GM12878 (cell line): ENCODE data around the gene GNAI2. TPM values are rescaled to one million over a fixed set of nuclear protein-coding genes. Genes with fewer than 3 reads are reported as not detected.

ENCODE experiments used
- BCL11A ChIP-seq: IDR thresholded peaks from 2 replicates; pipeline ENCODE4 v1.6.1; 2011; ENCODE audit warnings: low read depth, low read length
- CREM ChIP-seq: IDR thresholded peaks from 2 replicates; pipeline ENCODE4 v1.6.1; 2014; ENCODE audit warnings: antibody characterized with exemption, low read depth
- E4F1 ChIP-seq: fragments of 450-650 bp; IDR thresholded peaks from 2 replicates; pipeline ENCODE4 v1.6.1; 2018; ENCODE audit warnings: borderline replicate concordance, mild to moderate bottlenecking; ENCODE audit not compliant: partially characterized antibody
- FOXK2 ChIP-seq: fragments of 450-650 bp; IDR thresholded peaks from 2 replicates; pipeline ENCODE4 v1.6.1; 2017; ENCODE audit warnings: mild to moderate bottlenecking, moderate library complexity
- HDAC2 ChIP-seq: fragments of 200-600 bp; sonication (generic); IDR thresholded peaks from 2 replicates; pipeline ENCODE4 v1.6.1; 2017
- HDAC6 ChIP-seq: fragments of 200-600 bp; sonication (generic); IDR thresholded peaks from one replicate; pipeline ENCODE4 v1.8.0; 2017; ENCODE audit warnings: antibody characterized with exemption; ENCODE audit not compliant: unreplicated experiment
- JUNB ChIP-seq: IDR thresholded peaks from 2 replicates; pipeline ENCODE4 v1.6.1; 2016; ENCODE audit warnings: antibody characterized with exemption, mild to moderate bottlenecking
- MAX ChIP-seq: IDR thresholded peaks from 2 replicates; pipeline ENCODE4 v1.6.1; 2012; ENCODE audit warnings: low read depth, low read length, improper control_type of control experiment
- NR2C1 ChIP-seq: fragments of 450-650 bp; IDR thresholded peaks from 2 replicates; pipeline ENCODE4 v1.6.1; 2017; ENCODE audit warnings: antibody characterized with exemption, mild to moderate bottlenecking, moderate library complexity
- PAX5 ChIP-seq: IDR thresholded peaks from 2 replicates; pipeline ENCODE4 v1.6.1; 2011; ENCODE audit warnings: low read depth, low read length, borderline replicate concordance
- POLR2A ChIP-seq: IDR thresholded peaks from 2 replicates; pipeline ENCODE4 v1.6.1; 2011; ENCODE audit warnings: low read depth, mild to moderate bottlenecking, low read length
- RBBP5 ChIP-seq: fragments of 200-600 bp; sonication (generic); conservative IDR thresholded peaks from 2 replicates; pipeline ENCODE4 v1.6.1; 2016
- SIX5 ChIP-seq: IDR thresholded peaks from 2 replicates; pipeline ENCODE4 v1.6.1; 2011; ENCODE audit warnings: mild to moderate bottlenecking, low read depth, low read length, moderate library complexity; ENCODE audit not compliant: severe bottlenecking
- SREBF1 ChIP-seq: IDR thresholded peaks from 2 replicates; pipeline ENCODE4 v1.6.1; 2012; ENCODE audit warnings: mild to moderate bottlenecking, low read length
- SREBF2 ChIP-seq: IDR thresholded peaks from 2 replicates; pipeline ENCODE4 v1.6.1; 2012; ENCODE audit warnings: mild to moderate bottlenecking, low read length
- SUPT20H ChIP-seq: IDR thresholded peaks from 2 replicates; pipeline ENCODE4 v1.6.1; 2011; ENCODE audit warnings: low read depth, mild to moderate bottlenecking, low read length, moderate library complexity, borderline replicate concordance; ENCODE audit not compliant: control insufficient read depth
- TARDBP ChIP-seq: IDR thresholded peaks from 2 replicates; pipeline ENCODE4 v1.6.1; 2016; ENCODE audit warnings: borderline replicate concordance
- TCF3 ChIP-seq: IDR thresholded peaks from 2 replicates; pipeline ENCODE4 v1.6.1; 2012; ENCODE audit warnings: low read depth, mild to moderate bottlenecking, low read length, borderline replicate concordance; ENCODE audit not compliant: insufficient read depth
- ZNF217 ChIP-seq: fragments of 450-650 bp; IDR thresholded peaks from 2 replicates; pipeline ENCODE4 v1.6.1; 2017; ENCODE audit warnings: antibody characterized with exemption, mild to moderate bottlenecking
- ZNF274 ChIP-seq: IDR thresholded peaks from one replicate; pipeline ENCODE4 v1.8.0; 2011; ENCODE audit not compliant: insufficient read length, insufficient read depth
- ZZZ3 ChIP-seq: IDR thresholded peaks from 2 replicates; pipeline ENCODE4 v1.6.1; 2011; ENCODE audit warnings: low read depth; ENCODE audit not compliant: control insufficient read depth, insufficient read length
- polyA plus RNA-seq, 11 experiments: library from polyadenylated mRNA; depleted of rRNA in 4 of 11; unstranded in 6 of 11; stranded (reverse) in 5 of 11; fragments of >200 nt; fragmentation: Nextera tagmentation in 4 of 11; fragmentation: Illumina TruSeq in 1 of 11; extraction: Ambion mirVana in 4 of 11; extraction: Trizol in 1 of 11; gene quantifications; 1 replicate in 1 of 11; 2 replicates in 10 of 11; pipeline versions ENCODE4 v1.2.1 to v1.2.3, GENCODE V29; 2011 to 2016; ENCODE audit warnings: inconsistent platforms in 2 of 11, missing spikeins in 2 of 11, low read depth in 1 of 11
- total RNA-seq, 4 experiments: library from RNA; depleted of rRNA in 3 of 4; stranded (reverse); fragments of >200 nt in 3 of 4; fragmentation: Illumina TruSeq in 1 of 4; extraction: Trizol in 1 of 4; gene quantifications; 2 replicates each; pipeline versions ENCODE4 v1.2.1 to v1.2.3, GENCODE V29; 2013 to 2021
- TF ChIP-seq, protein P1 (sequence below): IDR thresholded peaks from 2 replicates; pipeline ENCODE4 v1.6.1; 2012; ENCODE audit warnings: improper control_type of control experiment, low read depth, low read length; ENCODE audit not compliant: insufficient replicate concordance
- TF ChIP-seq, protein P2 (sequence below): fragments of 450-650 bp; IDR thresholded peaks from 2 replicates; pipeline ENCODE4 v1.6.1; 2016; ENCODE audit warnings: mild to moderate bottlenecking
- TF ChIP-seq, protein P3 (sequence below): fragments of 450-650 bp; IDR thresholded peaks from 2 replicates; pipeline ENCODE4 v1.6.1; 2014; ENCODE audit warnings: mild to moderate bottlenecking

The GNAI2 gene
- total and polyA plus RNA-seq, 10 of the 15 experiments (the other 5 are each of a cell fraction or from before 2014, with no cell fraction given), result 5.0 to 346 (median 237) TPM

DNA sequence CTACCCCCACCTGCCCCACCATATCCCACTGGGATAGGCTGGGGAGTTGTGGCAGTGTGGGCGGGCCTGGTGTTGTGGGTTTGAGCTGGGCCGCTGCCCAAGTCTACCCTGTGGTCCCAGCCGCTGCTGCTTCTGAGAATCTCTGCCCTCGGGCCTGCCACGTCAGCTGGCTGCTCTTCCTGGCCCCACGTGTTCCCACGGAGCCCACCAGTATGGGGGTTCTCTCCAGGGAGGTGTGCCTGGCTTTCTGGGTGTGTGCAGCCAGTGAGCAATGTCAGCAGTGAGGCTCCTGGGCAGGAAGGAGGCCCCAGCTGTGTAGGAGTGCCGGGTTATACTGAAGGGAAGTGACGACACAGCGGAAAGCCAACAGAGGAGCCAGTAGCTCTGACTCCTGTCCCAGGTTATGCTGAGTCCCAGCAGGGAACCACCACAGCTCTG is 10.5 kb downstream of the GNAI2 start (continued):
- TF ChIP-seq MAX (no peak; the same call in 1 of the 2 replicates), ZZZ3 (no peak), SIX5 (no peak), HDAC6 (no peak), PAX5 (no peak), E4F1 (no peak), SREBF2 (no peak), ZNF217 (no peak), TARDBP (no peak), BCL11A (no peak), FOXK2 (no peak), SUPT20H (no peak), CREM (peak; percentile 48; the same call in 1 of the 2 replicates), POLR2A (peak; percentile 35; the same call in 1 of the 2 replicates), TCF3 (no peak), RBBP5 (no peak), NR2C1 (peak; percentile 47), SREBF1 (no peak), JUNB (no peak), ZNF274 (no peak), HDAC2 (no peak)
- TF ChIP-seq, protein P1, sequence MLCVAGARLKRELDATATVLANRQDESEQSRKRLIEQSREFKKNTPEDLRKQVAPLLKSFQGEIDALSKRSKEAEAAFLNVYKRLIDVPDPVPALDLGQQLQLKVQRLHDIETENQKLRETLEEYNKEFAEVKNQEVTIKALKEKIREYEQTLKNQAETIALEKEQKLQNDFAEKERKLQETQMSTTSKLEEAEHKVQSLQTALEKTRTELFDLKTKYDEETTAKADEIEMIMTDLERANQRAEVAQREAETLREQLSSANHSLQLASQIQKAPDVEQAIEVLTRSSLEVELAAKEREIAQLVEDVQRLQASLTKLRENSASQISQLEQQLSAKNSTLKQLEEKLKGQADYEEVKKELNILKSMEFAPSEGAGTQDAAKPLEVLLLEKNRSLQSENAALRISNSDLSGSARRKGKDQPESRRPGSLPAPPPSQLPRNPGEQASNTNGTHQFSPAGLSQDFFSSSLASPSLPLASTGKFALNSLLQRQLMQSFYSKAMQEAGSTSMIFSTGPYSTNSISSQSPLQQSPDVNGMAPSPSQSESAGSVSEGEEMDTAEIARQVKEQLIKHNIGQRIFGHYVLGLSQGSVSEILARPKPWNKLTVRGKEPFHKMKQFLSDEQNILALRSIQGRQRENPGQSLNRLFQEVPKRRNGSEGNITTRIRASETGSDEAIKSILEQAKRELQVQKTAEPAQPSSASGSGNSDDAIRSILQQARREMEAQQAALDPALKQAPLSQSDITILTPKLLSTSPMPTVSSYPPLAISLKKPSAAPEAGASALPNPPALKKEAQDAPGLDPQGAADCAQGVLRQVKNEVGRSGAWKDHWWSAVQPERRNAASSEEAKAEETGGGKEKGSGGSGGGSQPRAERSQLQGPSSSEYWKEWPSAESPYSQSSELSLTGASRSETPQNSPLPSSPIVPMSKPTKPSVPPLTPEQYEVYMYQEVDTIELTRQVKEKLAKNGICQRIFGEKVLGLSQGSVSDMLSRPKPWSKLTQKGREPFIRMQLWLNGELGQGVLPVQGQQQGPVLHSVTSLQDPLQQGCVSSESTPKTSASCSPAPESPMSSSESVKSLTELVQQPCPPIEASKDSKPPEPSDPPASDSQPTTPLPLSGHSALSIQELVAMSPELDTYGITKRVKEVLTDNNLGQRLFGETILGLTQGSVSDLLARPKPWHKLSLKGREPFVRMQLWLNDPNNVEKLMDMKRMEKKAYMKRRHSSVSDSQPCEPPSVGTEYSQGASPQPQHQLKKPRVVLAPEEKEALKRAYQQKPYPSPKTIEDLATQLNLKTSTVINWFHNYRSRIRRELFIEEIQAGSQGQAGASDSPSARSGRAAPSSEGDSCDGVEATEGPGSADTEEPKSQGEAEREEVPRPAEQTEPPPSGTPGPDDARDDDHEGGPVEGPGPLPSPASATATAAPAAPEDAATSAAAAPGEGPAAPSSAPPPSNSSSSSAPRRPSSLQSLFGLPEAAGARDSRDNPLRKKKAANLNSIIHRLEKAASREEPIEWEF, result no peak
- TF ChIP-seq, protein P2, sequence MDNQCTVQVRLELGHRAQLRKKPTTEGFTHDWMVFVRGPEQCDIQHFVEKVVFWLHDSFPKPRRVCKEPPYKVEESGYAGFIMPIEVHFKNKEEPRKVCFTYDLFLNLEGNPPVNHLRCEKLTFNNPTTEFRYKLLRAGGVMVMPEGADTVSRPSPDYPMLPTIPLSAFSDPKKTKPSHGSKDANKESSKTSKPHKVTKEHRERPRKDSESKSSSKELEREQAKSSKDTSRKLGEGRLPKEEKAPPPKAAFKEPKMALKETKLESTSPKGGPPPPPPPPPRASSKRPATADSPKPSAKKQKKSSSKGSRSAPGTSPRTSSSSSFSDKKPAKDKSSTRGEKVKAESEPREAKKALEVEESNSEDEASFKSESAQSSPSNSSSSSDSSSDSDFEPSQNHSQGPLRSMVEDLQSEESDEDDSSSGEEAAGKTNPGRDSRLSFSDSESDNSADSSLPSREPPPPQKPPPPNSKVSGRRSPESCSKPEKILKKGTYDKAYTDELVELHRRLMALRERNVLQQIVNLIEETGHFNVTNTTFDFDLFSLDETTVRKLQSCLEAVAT, result no peak
- TF ChIP-seq, protein P3, sequence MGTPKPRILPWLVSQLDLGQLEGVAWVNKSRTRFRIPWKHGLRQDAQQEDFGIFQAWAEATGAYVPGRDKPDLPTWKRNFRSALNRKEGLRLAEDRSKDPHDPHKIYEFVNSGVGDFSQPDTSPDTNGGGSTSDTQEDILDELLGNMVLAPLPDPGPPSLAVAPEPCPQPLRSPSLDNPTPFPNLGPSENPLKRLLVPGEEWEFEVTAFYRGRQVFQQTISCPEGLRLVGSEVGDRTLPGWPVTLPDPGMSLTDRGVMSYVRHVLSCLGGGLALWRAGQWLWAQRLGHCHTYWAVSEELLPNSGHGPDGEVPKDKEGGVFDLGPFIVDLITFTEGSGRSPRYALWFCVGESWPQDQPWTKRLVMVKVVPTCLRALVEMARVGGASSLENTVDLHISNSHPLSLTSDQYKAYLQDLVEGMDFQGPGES, result no peak
